ENCODE results near the gene EIF4EBP2. TPM values are rescaled to one million over a fixed set of nuclear protein-coding genes. Genes with fewer than 3 reads are reported as not detected.

EIF4EBP2 gene
- polyA plus RNA-seq, 3 donors, result 26.3 to 93.8 (median 73.4) TPM

DNA sequence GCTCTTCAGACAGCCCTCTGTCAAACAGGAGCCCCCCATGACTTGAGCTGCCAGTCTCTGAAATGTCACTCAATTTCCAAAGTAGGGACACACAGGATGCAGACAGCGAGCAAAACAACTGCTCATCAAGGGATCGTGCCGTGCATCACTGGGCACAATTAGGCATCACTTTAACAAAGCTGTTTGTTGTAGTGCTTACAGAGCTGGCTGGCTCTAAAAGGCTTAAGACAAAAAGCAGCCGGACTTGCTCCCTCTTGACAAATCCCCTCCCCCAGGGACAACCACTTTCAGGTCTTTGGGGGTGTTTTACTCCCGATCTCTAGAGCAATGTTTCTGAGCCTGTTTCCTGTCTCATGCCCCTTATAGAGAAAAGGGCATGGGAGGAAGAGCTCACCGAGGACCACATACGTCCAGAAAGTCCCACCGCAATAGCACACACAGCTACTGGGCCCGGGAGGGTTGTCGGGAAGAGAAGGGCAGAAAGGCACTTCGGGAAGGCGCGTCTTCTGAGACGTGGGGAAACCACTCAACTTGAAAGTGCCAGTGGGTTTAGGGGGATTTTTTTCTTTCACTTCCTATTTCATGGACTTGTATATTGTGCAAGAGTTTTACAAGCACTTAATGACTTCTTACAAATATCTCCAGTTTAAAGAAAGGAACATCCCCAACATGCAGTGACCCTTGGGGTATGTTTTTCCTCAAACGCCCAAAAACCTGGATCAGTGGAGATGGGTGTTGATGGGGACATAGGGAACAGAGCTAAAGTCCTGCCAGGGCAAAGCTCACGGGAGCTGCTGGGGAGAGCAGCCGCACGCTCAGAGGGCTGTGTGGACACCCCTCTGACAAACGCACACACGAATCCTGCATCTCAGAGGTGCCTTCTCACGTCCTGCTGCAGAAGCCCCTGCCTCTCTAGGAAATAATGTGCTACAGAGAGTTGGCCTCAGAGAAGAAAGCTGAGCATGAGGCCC is 48.6 kb upstream of the EIF4EBP2 start:
- H3K27ac Mint-ChIP-seq, result peak overlapping the region; percentile 96 to 98 (median 97)
- intact Hi-C loops (cut with micrococcal nuclease), result loop anchor here (2.0 to 10.0 kb wide), 2 partner anchors 23 to 51 kb away; no protein-coding TSS in a partner anchor
- peak overlapping the region; percentile 67 for H3K4me2 ChIP-seq (replicated peaks; ENCODE audit: extremely low read depth, low read length, poor library complexity, severe bottlenecking)
- H3K27me3 Mint-ChIP-seq (ENCODE audit: low read depth in 3 of 3), result peaks cover 0 to 2% (median 0%) of the 10 kb centered on the region in 3 donors
- peak overlapping the region; percentile 77 to 89 for H3K27ac ChIP-seq (ENCODE audit: low read depth in 1 of 2, low read length in 2 of 2)
- peaks cover 0 to 2% of the 10 kb centered on the region in 2 donors for H3K36me3 Mint-ChIP-seq
- peak; percentile 71 to 91 (median 88) for DNase-seq
- peak overlapping the region in 2 of 3 experiments; percentile 3 to 70 for H3K4me3 ChIP-seq (replicated peaks in 1 of 3; ENCODE audit: low read depth in 2 of 3, low read length in 3 of 3)
- no peaks in the 10 kb centered on the region for H3K9me3 ChIP-seq (replicated peaks in 1 of 2; ENCODE audit: control insufficient read depth in 1 of 2, insufficient read depth in 1 of 2, low read length in 2 of 2)
- H2AFZ ChIP-seq (ENCODE audit: insufficient read depth, low read depth, low read length, poor library complexity, severe bottlenecking), result peak overlapping the region; percentile 47
- peak overlapping the region; percentile 51 for H3K9ac ChIP-seq (ENCODE audit: insufficient read depth, low read length, poor library complexity, severe bottlenecking)
- peak overlapping the region; percentile 69 to 82 for H3K4me3 Mint-ChIP-seq
- H3K9me3 Mint-ChIP-seq, result peaks cover 0 to 2% (median 0%) of the 10 kb centered on the region in 7 donors
- 9% methylated on average over 12 of the region's 21 CpGs for WGBS (ENCODE audit: insufficient coverage)
- TF ChIP-seq, protein P1, sequence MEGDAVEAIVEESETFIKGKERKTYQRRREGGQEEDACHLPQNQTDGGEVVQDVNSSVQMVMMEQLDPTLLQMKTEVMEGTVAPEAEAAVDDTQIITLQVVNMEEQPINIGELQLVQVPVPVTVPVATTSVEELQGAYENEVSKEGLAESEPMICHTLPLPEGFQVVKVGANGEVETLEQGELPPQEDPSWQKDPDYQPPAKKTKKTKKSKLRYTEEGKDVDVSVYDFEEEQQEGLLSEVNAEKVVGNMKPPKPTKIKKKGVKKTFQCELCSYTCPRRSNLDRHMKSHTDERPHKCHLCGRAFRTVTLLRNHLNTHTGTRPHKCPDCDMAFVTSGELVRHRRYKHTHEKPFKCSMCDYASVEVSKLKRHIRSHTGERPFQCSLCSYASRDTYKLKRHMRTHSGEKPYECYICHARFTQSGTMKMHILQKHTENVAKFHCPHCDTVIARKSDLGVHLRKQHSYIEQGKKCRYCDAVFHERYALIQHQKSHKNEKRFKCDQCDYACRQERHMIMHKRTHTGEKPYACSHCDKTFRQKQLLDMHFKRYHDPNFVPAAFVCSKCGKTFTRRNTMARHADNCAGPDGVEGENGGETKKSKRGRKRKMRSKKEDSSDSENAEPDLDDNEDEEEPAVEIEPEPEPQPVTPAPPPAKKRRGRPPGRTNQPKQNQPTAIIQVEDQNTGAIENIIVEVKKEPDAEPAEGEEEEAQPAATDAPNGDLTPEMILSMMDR (IDR thresholded peaks at IDR 0.05), result no peak
- H3K79me2 ChIP-seq (ENCODE audit: insufficient read depth, low read length), result no peaks in the 10 kb centered on the region
- H4K20me1 ChIP-seq (ENCODE audit: insufficient read depth, low read length), result no peaks in the 10 kb centered on the region
- peaks cover 77 to 81% of the 10 kb centered on the region in 2 donors for H3K4me1 ChIP-seq (ENCODE audit: control insufficient read depth in 1 of 2, insufficient read depth in 2 of 2, low read length in 2 of 2)
- no peaks in the 10 kb centered on the region for H3K36me3 ChIP-seq (replicated peaks in 1 of 2; ENCODE audit: control insufficient read depth in 1 of 2, insufficient read depth in 2 of 2, low read length in 2 of 2)
- H3K27me3 ChIP-seq (ENCODE audit: control insufficient read depth in 2 of 2, insufficient read depth in 2 of 2, low read length in 2 of 2), result no peaks in the 10 kb centered on the region
- H3K4me1 Mint-ChIP-seq, result peaks cover 79% of the 10 kb centered on the region

- H3K4me1 ChIP-seq (ENCODE audit: control insufficient read depth in 1 of 2, insufficient read depth in 2 of 2, low read length in 2 of 2), result peaks cover 69 to 80% of the 10 kb centered on the region in 2 donors
- H4K20me1 ChIP-seq (ENCODE audit: insufficient read depth, low read length), result no peaks in the 10 kb centered on the region
- Mint-ChIP-seq H3K4me3 (peak overlapping the region in 1 of 2 donors; percentile 39), H3K27me3 (ENCODE audit: low read depth in 3 of 3) (peaks cover 0 to 2% (median 0%) of the 10 kb centered on the region in 3 donors), H3K36me3 (peaks cover 5 to 8% of the 10 kb centered on the region in 2 donors), H3K9me3 (peaks cover 0 to 2% (median 0%) of the 10 kb centered on the region in 7 donors), H3K27ac (peak overlapping the region in 6 of 7 donors; percentile 43 to 90 (median 83)), H3K4me1 (peaks cover 76% of the 10 kb centered on the region)
- H3K4me3 ChIP-seq (replicated peaks in 1 of 3; ENCODE audit: low read depth in 2 of 3, low read length in 3 of 3), result peak overlapping the region in 1 of 3 experiments; percentile 6
- H3K9me3 ChIP-seq (replicated peaks in 1 of 2; ENCODE audit: control insufficient read depth in 1 of 2, insufficient read depth in 1 of 2, low read length in 2 of 2), result no peaks in the 10 kb centered on the region
- H3K27ac ChIP-seq (ENCODE audit: low read depth in 1 of 2, low read length in 2 of 2), result peak overlapping the region in 1 of 2 donors; percentile 3
- H2AFZ ChIP-seq (ENCODE audit: insufficient read depth, low read depth, low read length, poor library complexity, severe bottlenecking), result no peak overlapping the region
- 0% methylated on average over 3 of the region's 5 CpGs for WGBS (ENCODE audit: insufficient coverage)
- no peaks in the 10 kb centered on the region for H3K27me3 ChIP-seq (ENCODE audit: control insufficient read depth in 2 of 2, insufficient read depth in 2 of 2, low read length in 2 of 2)
- TF ChIP-seq, protein P1 (IDR thresholded peaks at IDR 0.05), result no peak
- H3K9ac ChIP-seq (ENCODE audit: insufficient read depth, low read length, poor library complexity, severe bottlenecking), result no peak overlapping the region
- H3K4me2 ChIP-seq (replicated peaks; ENCODE audit: extremely low read depth, low read length, poor library complexity, severe bottlenecking), result peak overlapping the region; percentile 5
- peak; percentile 43 to 81 (median 76) for DNase-seq
- H3K36me3 ChIP-seq (replicated peaks in 1 of 2; ENCODE audit: control insufficient read depth in 1 of 2, insufficient read depth in 2 of 2, low read length in 2 of 2), result no peaks in the 10 kb centered on the region
- no peaks in the 10 kb centered on the region for H3K79me2 ChIP-seq (ENCODE audit: insufficient read depth, low read length)
- intact Hi-C loops (cut with micrococcal nuclease), result loop anchor here (10.0 kb wide), 1 partner anchor 53 kb away; no protein-coding TSS in a partner anchor
These were observed 46.4 kb upstream of the EIF4EBP2 start for GRCh38 chr10:70357565-70357964.
